B cell (primary cell): ENCODE data around the gene PCNX3.

Source experiments
- EZH2 ChIP-seq: IDR thresholded peaks from 2 replicates; pipeline ENCODE4 v1.6.1; 2012; ENCODE audit warnings: borderline replicate concordance, low read depth, mild to moderate bottlenecking, moderate library complexity, low read length; ENCODE audit not compliant: insufficient read depth, poor library complexity, severe bottlenecking
- TF ChIP-seq, protein P1 (sequence below): fragments of 200-600 bp; IDR thresholded peaks from one replicate; pipeline ENCODE4 v1.8.0; 2022; ENCODE audit warnings: antibody characterized with exemption, mild to moderate bottlenecking

DNA sequence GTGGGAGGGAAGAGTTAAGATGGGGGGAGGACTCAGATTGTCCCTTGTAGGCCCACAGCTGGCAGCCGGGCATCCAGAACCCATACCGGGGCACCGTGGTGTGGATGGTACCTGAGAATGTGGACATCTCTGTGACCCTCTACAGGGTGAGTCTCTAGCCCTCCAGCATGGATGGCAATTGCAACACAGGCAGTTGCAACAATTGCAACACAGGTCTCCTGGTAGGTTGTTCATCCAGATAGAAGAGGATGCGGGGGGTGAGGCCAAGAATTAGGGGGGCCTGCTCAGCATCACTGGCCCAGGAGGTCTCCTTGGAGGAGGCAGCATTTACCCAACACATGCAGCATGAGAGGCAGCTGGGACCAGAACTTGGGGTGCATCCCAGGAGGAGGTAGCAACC, 36.3 kb upstream of the PCNX3 start:
- TF ChIP-seq, protein P1, sequence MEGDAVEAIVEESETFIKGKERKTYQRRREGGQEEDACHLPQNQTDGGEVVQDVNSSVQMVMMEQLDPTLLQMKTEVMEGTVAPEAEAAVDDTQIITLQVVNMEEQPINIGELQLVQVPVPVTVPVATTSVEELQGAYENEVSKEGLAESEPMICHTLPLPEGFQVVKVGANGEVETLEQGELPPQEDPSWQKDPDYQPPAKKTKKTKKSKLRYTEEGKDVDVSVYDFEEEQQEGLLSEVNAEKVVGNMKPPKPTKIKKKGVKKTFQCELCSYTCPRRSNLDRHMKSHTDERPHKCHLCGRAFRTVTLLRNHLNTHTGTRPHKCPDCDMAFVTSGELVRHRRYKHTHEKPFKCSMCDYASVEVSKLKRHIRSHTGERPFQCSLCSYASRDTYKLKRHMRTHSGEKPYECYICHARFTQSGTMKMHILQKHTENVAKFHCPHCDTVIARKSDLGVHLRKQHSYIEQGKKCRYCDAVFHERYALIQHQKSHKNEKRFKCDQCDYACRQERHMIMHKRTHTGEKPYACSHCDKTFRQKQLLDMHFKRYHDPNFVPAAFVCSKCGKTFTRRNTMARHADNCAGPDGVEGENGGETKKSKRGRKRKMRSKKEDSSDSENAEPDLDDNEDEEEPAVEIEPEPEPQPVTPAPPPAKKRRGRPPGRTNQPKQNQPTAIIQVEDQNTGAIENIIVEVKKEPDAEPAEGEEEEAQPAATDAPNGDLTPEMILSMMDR: no peak
- TF ChIP-seq EZH2: no peak
